H9 (cell line): Measurements from ENCODE around the gene NOP9. TPM values are rescaled to one million over a fixed set of nuclear protein-coding genes. Genes with fewer than 3 reads are reported as not detected.

ENCODE experiments used
- DNase-seq: peaks from one replicate; pipeline ENCODE4 v3.0.0-alpha.2; 2017
- H2AFZ ChIP-seq: one replicate; pipeline ENCODE4 v1.6.1; 2013; ENCODE audit warnings: mild to moderate bottlenecking, low read length, control low read depth, moderate library complexity
- H2AK5ac ChIP-seq: 2 replicates; pipeline ENCODE4 v1.6.1; 2013; ENCODE audit warnings: low read length, control low read depth, mixed read lengths; ENCODE audit not compliant: insufficient read length
- H2BK120ac ChIP-seq: one replicate; pipeline ENCODE4 v1.6.1; 2013; ENCODE audit warnings: low read depth, mild to moderate bottlenecking, low read length, control low read depth, inconsistent platforms; ENCODE audit not compliant: poor library complexity, severe bottlenecking
- H2BK12ac ChIP-seq: 2 replicates; pipeline ENCODE4 v1.6.1; 2013; ENCODE audit warnings: low read length, control low read depth, mixed read lengths, low read depth; ENCODE audit not compliant: insufficient read length
- H2BK15ac ChIP-seq: 2 replicates; pipeline ENCODE4 v1.6.1; 2013; ENCODE audit warnings: low read depth, low read length, control low read depth
- H2BK20ac ChIP-seq: one replicate; pipeline ENCODE4 v1.6.1; 2013; ENCODE audit warnings: low read depth, mild to moderate bottlenecking, low read length, control low read depth, inconsistent platforms; ENCODE audit not compliant: poor library complexity, severe bottlenecking
- H2BK5ac ChIP-seq: 2 replicates; pipeline ENCODE4 v1.6.1; 2013; ENCODE audit warnings: low read length, control low read depth, mixed read lengths; ENCODE audit not compliant: insufficient read length
- H3K14ac ChIP-seq: 2 replicates; pipeline ENCODE4 v1.6.1; 2013; ENCODE audit warnings: low read length, control low read depth; ENCODE audit not compliant: insufficient read depth
- H3K18ac ChIP-seq: 2 replicates; pipeline ENCODE4 v1.6.1; 2013; ENCODE audit warnings: low read depth, mild to moderate bottlenecking, mixed read lengths, low read length, control low read depth; ENCODE audit not compliant: insufficient read length
- H3K23ac ChIP-seq: 2 replicates; pipeline ENCODE4 v1.6.1; 2013; ENCODE audit warnings: low read length, control low read depth, mixed read lengths, low read depth; ENCODE audit not compliant: insufficient read length
- H3K23me2 ChIP-seq: 2 replicates; pipeline ENCODE4 v1.6.1; 2013; ENCODE audit warnings: low read depth, mild to moderate bottlenecking, mixed read lengths, low read length, control low read depth; ENCODE audit not compliant: insufficient read length, poor library complexity, severe bottlenecking
- H3K27ac ChIP-seq: 2 replicates; pipeline ENCODE4 v1.5.1; 2013; ENCODE audit warnings: low read length, control low read depth, mixed read lengths, low read depth; ENCODE audit not compliant: insufficient read length
- H3K27me3 ChIP-seq: 2 replicates; pipeline ENCODE4 v1.6.1; 2013; ENCODE audit warnings: low read length, control low read depth, inconsistent platforms; ENCODE audit not compliant: insufficient read depth
- H3K4ac ChIP-seq: 2 replicates; pipeline ENCODE4 v1.6.1; 2013; ENCODE audit warnings: low read depth, mild to moderate bottlenecking, control low read depth, inconsistent platforms, low read length, moderate library complexity
- H3K4me1 ChIP-seq: 2 replicates; pipeline ENCODE4 v1.6.1; 2013; ENCODE audit warnings: low read length, control low read depth, inconsistent platforms; ENCODE audit not compliant: insufficient read depth
- H3K4me2 ChIP-seq: 2 replicates; pipeline ENCODE4 v1.6.1; 2013; ENCODE audit warnings: low read length, control low read depth, mixed read lengths; ENCODE audit not compliant: insufficient read length, insufficient read depth
- H3K56ac ChIP-seq: 2 replicates; pipeline ENCODE4 v1.6.1; 2013; ENCODE audit warnings: low read depth, mild to moderate bottlenecking, mixed read lengths, low read length, control low read depth; ENCODE audit not compliant: insufficient read length
- H3K79me1 ChIP-seq: 2 replicates; pipeline ENCODE4 v1.6.1; 2013; ENCODE audit warnings: low read depth, mild to moderate bottlenecking, moderate library complexity, low read length, control low read depth, inconsistent platforms; ENCODE audit not compliant: insufficient read depth, poor library complexity, severe bottlenecking
- H3K79me2 ChIP-seq: 2 replicates; pipeline ENCODE4 v1.6.1; 2013; ENCODE audit warnings: low read length, control low read depth, inconsistent platforms; ENCODE audit not compliant: insufficient read depth
- H3K9ac ChIP-seq: 2 replicates; pipeline ENCODE4 v1.6.1; 2013; ENCODE audit warnings: low read length, control low read depth, mixed read lengths; ENCODE audit not compliant: insufficient read length; ENCODE audit errors: extremely low read depth
- H3K9me3 ChIP-seq: one replicate; pipeline ENCODE4 v1.6.1; 2013; ENCODE audit warnings: low read depth, low read length, inconsistent platforms; ENCODE audit not compliant: control insufficient read depth
- H3T11ph ChIP-seq: one replicate; pipeline ENCODE4 v1.6.1; 2013; ENCODE audit warnings: mild to moderate bottlenecking, low read length, control low read depth, inconsistent platforms
- H4K20me1 ChIP-seq: one replicate; pipeline ENCODE4 v1.6.1; 2013; ENCODE audit not compliant: control insufficient read depth, insufficient read length, insufficient read depth
- H4K5ac ChIP-seq: 2 replicates; pipeline ENCODE4 v1.6.1; 2013; ENCODE audit warnings: low read depth, mild to moderate bottlenecking, mixed read lengths, low read length, control low read depth; ENCODE audit not compliant: insufficient read length
- H4K8ac ChIP-seq: replicated peaks from 2 replicates; pipeline ENCODE4 v1.6.1; 2013; ENCODE audit warnings: low read length, control low read depth, mixed read lengths, low read depth; ENCODE audit not compliant: insufficient read length
- H4K91ac ChIP-seq: 2 replicates; pipeline ENCODE4 v1.6.1; 2013; ENCODE audit warnings: low read depth, mild to moderate bottlenecking, moderate library complexity, mixed read lengths, low read length, control low read depth; ENCODE audit not compliant: insufficient read length
- H3K27ac Mint-ChIP-seq, 3 experiments: 2 replicates in 2 of 3; 3 replicates in 1 of 3; pipeline ENCODE4 v1.8.0; 2020 to 2021; ENCODE audit warnings: mixed read lengths in 3 of 3, mild to moderate bottlenecking in 1 of 3, moderate library complexity in 1 of 3
- H3K27me3 Mint-ChIP-seq: 2 replicates; pipeline ENCODE4 v1.8.0; 2021; ENCODE audit warnings: low read depth, mild to moderate bottlenecking, moderate library complexity, mixed read lengths
- H3K36me3 Mint-ChIP-seq, 3 experiments: 2 replicates in 2 of 3; 3 replicates in 1 of 3; pipeline ENCODE4 v1.8.0; 2020 to 2021; ENCODE audit warnings: low read depth in 3 of 3, mixed read lengths in 3 of 3; ENCODE audit not compliant: insufficient read depth in 1 of 3
- H3K4me1 Mint-ChIP-seq, 2 experiments: 2 replicates each; pipeline ENCODE4 v1.8.0; 2020; ENCODE audit warnings: mixed read lengths in 2 of 2
- H3K4me3 Mint-ChIP-seq, 2 experiments: 2 replicates in 1 of 2; 3 replicates in 1 of 2; pipeline ENCODE4 v1.8.0; 2020 to 2021; ENCODE audit warnings: mild to moderate bottlenecking in 2 of 2, mixed read lengths in 2 of 2, moderate library complexity in 1 of 2
- H3K9me3 Mint-ChIP-seq, 2 experiments: 2 replicates in 1 of 2; 3 replicates in 1 of 2; pipeline ENCODE4 v1.8.0; 2020; ENCODE audit warnings: mild to moderate bottlenecking in 2 of 2, mixed read lengths in 2 of 2, moderate library complexity in 1 of 2
- CTCF ChIP-seq: fragments of 200-600 bp; sonication (generic); conservative IDR thresholded peaks from 3 replicates; pipeline ENCODE4 v1.8.0; 2021; ENCODE audit warnings: antibody characterized with exemption, mild to moderate bottlenecking
- WGBS: extraction: QIAGEN DNeasy Blood & Tissue Kit; methylation state at CpG from one replicate; pipeline ENCODE4 v1.1.7; 2013; ENCODE audit warnings: missing lambda C conversion rate, low lambda C conversion rate, mixed read lengths; ENCODE audit not compliant: insufficient read length; ENCODE audit errors: extremely low coverage; 5-methylcytosine and 5-hydroxymethylcytosine counted together
- total RNA-seq: library from RNA; stranded (reverse); gene quantifications from 2 replicates; pipeline ENCODE4 v1.2.1, GENCODE V29; 2021

Gene NOP9
- total RNA-seq, 1 experiment from 2014 or later: 34.7 TPM

- Histone ChIP-seq H3K23me2 (peaks cover 20% of the 10 kb centered on the region), H3K79me1 (no peaks in the 10 kb centered on the region), H2BK12ac (no peak overlapping the region), H4K8ac (no peak overlapping the region), H2BK120ac (no peak overlapping the region), H3K79me2 (no peaks in the 10 kb centered on the region), H3K23ac (no peak overlapping the region), H2BK20ac (no peak overlapping the region), H2BK5ac (no peak overlapping the region), H2BK15ac (no peak overlapping the region), H3K27ac (no peak overlapping the region), H3T11ph (no peak overlapping the region), H3K4me2 (peak overlapping the region; percentile 85), H3K9ac (no peak overlapping the region), H3K14ac (peak overlapping the region; percentile 18; the same call in 1 of the 2 replicates), H4K5ac (no peak overlapping the region), H4K91ac (no peak overlapping the region), H3K9me3 (no peaks in the 10 kb centered on the region), H2AFZ (peak overlapping the region; percentile 17), H3K56ac (no peak overlapping the region), H4K20me1 (no peaks in the 10 kb centered on the region), H3K18ac (peak overlapping the region; percentile 56), H3K27me3 (peaks cover 35% of the 10 kb centered on the region), H2AK5ac (no peak overlapping the region), H3K4ac (no peak overlapping the region), H3K4me1 (no peaks in the 10 kb centered on the region; the same call in 1 of the 2 replicates)
- TF ChIP-seq CTCF: peak; percentile 77
- no CpG with 5 or more reads among the region's 56 CpGs for WGBS
- H3K36me3 Mint-ChIP-seq: no peaks in the 10 kb centered on the region; a peak in 1 of 7 replicates
- H3K4me1 Mint-ChIP-seq: peaks cover 20 to 33% of the 10 kb centered on the region in 2 experiments
- H3K9me3 Mint-ChIP-seq: peaks cover 0 to 2% of the 10 kb centered on the region in 2 experiments; a peak in 4 of 5 replicates
- DNase-seq: peak; percentile 90
- peak overlapping the region; percentile 60 to 91 for H3K4me3 Mint-ChIP-seq
- no peak overlapping the region for H3K27ac Mint-ChIP-seq
- peaks cover 92% of the 10 kb centered on the region for H3K27me3 Mint-ChIP-seq
These were observed 32.8 kb downstream of the NOP9 start for GRCh38 chr14:24332268-24332993.
